Mucosa of stomach (tissue), 1 donor: ENCODE data around the gene TAS2R38.

Experiments
- H3K27me3 ChIP-seq: one replicate; pipeline ENCODE4 v1.7.0; 2013; ENCODE audit warnings: mild to moderate bottlenecking, low read length; ENCODE audit not compliant: control insufficient read depth, insufficient read depth
- H3K36me3 ChIP-seq: one replicate; pipeline ENCODE4 v1.7.0; 2013; ENCODE audit warnings: low read length; ENCODE audit not compliant: control insufficient read depth, insufficient read depth
- H3K4me1 ChIP-seq: one replicate; pipeline ENCODE4 v1.7.0; 2013; ENCODE audit warnings: mild to moderate bottlenecking, low read length; ENCODE audit not compliant: control insufficient read depth, insufficient read depth
- H3K4me3 ChIP-seq: one replicate; pipeline ENCODE4 v1.7.0; 2013; ENCODE audit warnings: low read length
- H3K9ac ChIP-seq: one replicate; pipeline ENCODE4 v1.7.0; 2013; ENCODE audit warnings: mild to moderate bottlenecking, low read length, moderate library complexity
- H3K9me3 ChIP-seq: one replicate; pipeline ENCODE4 v1.7.0; 2013; ENCODE audit warnings: mild to moderate bottlenecking, low read length, moderate library complexity; ENCODE audit not compliant: control insufficient read depth
- donor health status: Pancreatic carcinoma.

The TAS2R38 gene

GRCh38 chr7:141960687-141961422 lies 12.7 kb downstream of the TAS2R38 start:
- Histone ChIP-seq H3K27me3 (no peaks in the 10 kb centered on the region), H3K4me3 (no peak overlapping the region), H3K36me3 (no peaks in the 10 kb centered on the region), H3K9ac (no peak overlapping the region), H3K4me1 (no peaks in the 10 kb centered on the region), H3K9me3 (no peaks in the 10 kb centered on the region)

DNA sequence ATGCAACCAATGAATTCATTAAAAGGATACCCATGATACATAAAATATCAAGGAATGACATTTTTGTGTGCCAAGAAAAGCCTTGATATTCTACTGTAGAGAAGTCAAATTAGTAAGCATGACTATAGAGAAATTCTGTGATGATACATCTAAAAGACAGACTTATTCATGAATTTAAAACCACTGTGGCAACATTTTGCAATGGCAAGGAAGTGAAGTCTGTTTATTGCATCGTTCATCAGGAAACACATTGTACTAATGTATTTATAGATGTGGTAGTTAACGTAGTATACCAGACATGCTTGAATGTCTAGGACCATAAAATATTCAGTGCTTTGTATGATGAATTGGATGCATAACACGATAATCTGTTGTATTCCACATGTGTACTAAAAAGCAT lies 17.5 kb downstream of the TAS2R38 start:
- no peaks in the 10 kb centered on the region for H3K27me3 ChIP-seq
- H3K9ac ChIP-seq: no peak overlapping the region
- H3K4me1 ChIP-seq: no peaks in the 10 kb centered on the region
- no peak overlapping the region for H3K4me3 ChIP-seq
- H3K36me3 ChIP-seq: no peaks in the 10 kb centered on the region
- no peaks in the 10 kb centered on the region for H3K9me3 ChIP-seq

DNA sequence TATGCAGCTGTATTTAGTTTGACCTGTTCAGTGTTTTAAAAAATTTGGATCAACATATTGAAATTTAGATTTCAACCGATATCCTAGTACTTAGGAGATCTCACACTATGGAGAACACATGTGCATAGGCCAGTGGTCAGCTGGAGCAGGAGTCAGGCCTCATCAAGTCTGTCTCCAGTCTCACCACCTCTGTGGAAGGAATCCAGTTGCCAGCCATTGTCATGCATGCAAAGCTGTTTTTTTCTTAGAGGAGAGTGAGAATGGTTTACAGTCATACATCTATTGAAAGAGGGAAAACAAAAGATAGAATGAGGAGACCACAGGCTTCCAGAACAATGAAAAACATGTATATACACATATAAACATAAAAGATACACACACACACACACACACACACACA lies 19.2 kb downstream of the TAS2R38 start:
- Histone ChIP-seq H3K9ac (no peak overlapping the region), H3K4me3 (no peak overlapping the region), H3K9me3 (no peaks in the 10 kb centered on the region), H3K27me3 (no peaks in the 10 kb centered on the region), H3K36me3 (no peaks in the 10 kb centered on the region), H3K4me1 (no peaks in the 10 kb centered on the region)

DNA sequence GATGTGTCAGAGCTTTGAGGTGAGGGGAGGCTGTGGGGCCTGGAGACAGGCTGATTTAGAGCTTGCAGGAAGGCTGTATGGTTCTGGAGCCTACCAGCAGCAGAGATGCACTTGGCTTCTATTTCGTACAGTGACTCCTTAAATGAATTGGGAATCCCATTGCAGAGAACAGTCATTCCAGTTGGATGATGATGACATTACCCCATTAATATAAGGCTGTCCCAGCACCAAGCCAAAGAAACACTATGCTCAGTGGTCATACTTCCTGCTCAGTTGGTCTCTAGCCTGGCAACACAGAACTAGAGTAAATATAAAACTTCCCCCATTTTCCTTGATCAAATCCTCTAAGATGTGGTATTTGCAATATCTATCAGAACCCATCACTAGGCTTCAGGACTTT lies 21.1 kb downstream of the TAS2R38 start:
- Histone ChIP-seq H3K4me3 (no peak overlapping the region), H3K27me3 (no peaks in the 10 kb centered on the region), H3K9me3 (no peaks in the 10 kb centered on the region), H3K4me1 (no peaks in the 10 kb centered on the region), H3K36me3 (no peaks in the 10 kb centered on the region), H3K9ac (no peak overlapping the region)

DNA sequence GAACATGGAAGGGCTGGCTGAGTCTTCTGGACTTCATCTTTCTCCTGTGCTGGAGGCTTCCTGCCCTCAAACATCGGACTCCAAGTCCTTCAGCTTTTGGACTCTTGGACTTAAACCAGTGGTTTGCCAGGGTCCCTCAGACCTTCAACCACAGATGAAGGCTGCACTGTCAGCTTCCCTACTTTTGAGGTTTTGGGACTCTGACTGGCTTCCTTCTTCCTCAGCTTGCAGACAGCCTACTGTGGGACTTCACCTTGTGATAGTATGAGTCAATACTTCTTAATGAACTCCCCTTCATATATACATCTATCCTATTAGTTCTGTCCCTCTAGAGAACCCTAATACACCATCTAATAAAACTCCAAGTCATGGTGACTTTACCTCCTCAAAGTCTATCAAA lies 22.8 kb downstream of the TAS2R38 start:
- H3K36me3 ChIP-seq: no peaks in the 10 kb centered on the region
- no peaks in the 10 kb centered on the region for H3K9me3 ChIP-seq
- no peak overlapping the region for H3K9ac ChIP-seq
- no peak overlapping the region for H3K4me3 ChIP-seq
- H3K27me3 ChIP-seq: no peaks in the 10 kb centered on the region
- H3K4me1 ChIP-seq: no peaks in the 10 kb centered on the region

GRCh38 chr7:141949911-141950310 lies 23.7 kb downstream of the TAS2R38 start:
- no peak overlapping the region for H3K4me3 ChIP-seq
- no peaks in the 10 kb centered on the region for H3K36me3 ChIP-seq
- H3K9ac ChIP-seq: no peak overlapping the region
- no peaks in the 10 kb centered on the region for H3K27me3 ChIP-seq
- no peaks in the 10 kb centered on the region for H3K9me3 ChIP-seq
- H3K4me1 ChIP-seq: no peaks in the 10 kb centered on the region

DNA sequence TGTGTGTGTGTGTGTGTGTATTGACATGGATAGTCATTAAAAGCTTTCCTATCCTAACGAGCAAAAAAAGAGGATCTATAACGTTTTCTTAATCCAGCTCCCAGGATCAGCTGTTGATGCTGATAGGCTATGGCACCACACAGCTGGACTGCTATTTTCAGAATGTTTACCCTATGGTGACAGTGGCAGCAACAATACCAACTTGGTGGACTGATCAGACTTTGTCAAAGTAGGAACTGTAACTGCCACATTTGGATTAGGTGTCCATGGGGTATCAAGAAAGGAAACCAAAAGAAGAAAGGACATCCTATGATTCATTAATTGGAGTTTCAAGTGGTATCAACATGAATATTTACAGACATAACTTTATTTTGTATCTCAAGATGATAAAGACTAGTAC lies 24.1 kb downstream of the TAS2R38 start:
- no peaks in the 10 kb centered on the region for H3K9me3 ChIP-seq
- H3K9ac ChIP-seq: no peak overlapping the region
- no peak overlapping the region for H3K4me3 ChIP-seq
- no peaks in the 10 kb centered on the region for H3K4me1 ChIP-seq
- H3K36me3 ChIP-seq: no peaks in the 10 kb centered on the region
- H3K27me3 ChIP-seq: no peaks in the 10 kb centered on the region

- Histone ChIP-seq H3K27me3 (no peaks in the 10 kb centered on the region), H3K9ac (no peak overlapping the region), H3K4me1 (no peaks in the 10 kb centered on the region), H3K36me3 (no peaks in the 10 kb centered on the region), H3K4me3 (no peak overlapping the region), H3K9me3 (no peaks in the 10 kb centered on the region)
These were observed 24.6 kb downstream of the TAS2R38 start for GRCh38 chr7:141949021-141949420.

GRCh38 chr7:141946796-141947195 lies 26.8 kb downstream of the TAS2R38 start, which contains the start of gene CLEC5A:
CLEC5A (minus strand) TSS chr7:141946974; CDS start chr7:141946292, 682 bp downstream.
- Histone ChIP-seq H3K4me3 (no peak within 1 kb of the TSS), H3K9ac (no peak within 1 kb of the TSS), H3K9me3 (no peaks in the 10 kb centered on the region), H3K4me1 (no peaks in the 10 kb centered on the region), H3K27me3 (no peaks in the 10 kb centered on the region), H3K36me3 (no peaks in the 10 kb centered on the region)

GRCh38 chr7:141945356-141945755 lies 28.2 kb downstream of the TAS2R38 start:
- no peaks in the 10 kb centered on the region for H3K27me3 ChIP-seq
- H3K36me3 ChIP-seq: no peaks in the 10 kb centered on the region
- no peaks in the 10 kb centered on the region for H3K4me1 ChIP-seq
- no peak overlapping the region for H3K4me3 ChIP-seq
- no peak overlapping the region for H3K9ac ChIP-seq
- no peaks in the 10 kb centered on the region for H3K9me3 ChIP-seq

DNA sequence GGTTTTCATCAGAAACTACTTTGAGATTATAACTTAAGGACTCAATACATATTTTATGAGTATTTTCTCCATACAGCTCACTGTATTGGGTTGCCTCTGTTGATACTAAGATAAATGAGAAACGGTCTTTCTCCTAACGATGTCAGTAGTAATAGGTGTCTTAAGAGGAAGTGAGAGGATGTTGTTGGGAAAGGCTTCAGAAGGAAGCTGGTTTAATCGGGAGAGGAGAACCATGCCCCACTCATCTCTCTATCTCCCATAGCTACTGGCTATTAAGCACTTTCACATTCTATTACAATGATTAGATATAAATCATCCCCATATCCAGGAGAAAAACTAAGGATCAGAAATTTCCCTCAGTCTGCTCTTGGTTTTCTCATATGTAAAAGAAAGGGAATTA lies 28.8 kb downstream of the TAS2R38 start:
- Histone ChIP-seq H3K4me3 (no peak overlapping the region), H3K9ac (no peak overlapping the region)

GRCh38 chr7:141943846-141944245 lies 29.7 kb downstream of the TAS2R38 start:
- Histone ChIP-seq H3K27me3 (no peaks in the 10 kb centered on the region), H3K9me3 (no peaks in the 10 kb centered on the region), H3K4me3 (no peak overlapping the region), H3K36me3 (no peaks in the 10 kb centered on the region), H3K9ac (no peak overlapping the region), H3K4me1 (no peaks in the 10 kb centered on the region)

More for the DNA sequence above, 28.8 kb downstream of the TAS2R38 start:
- H3K9me3 ChIP-seq: no peaks in the 10 kb centered on the region
- H3K4me1 ChIP-seq: no peaks in the 10 kb centered on the region
- no peaks in the 10 kb centered on the region for H3K27me3 ChIP-seq
- no peaks in the 10 kb centered on the region for H3K36me3 ChIP-seq

DNA sequence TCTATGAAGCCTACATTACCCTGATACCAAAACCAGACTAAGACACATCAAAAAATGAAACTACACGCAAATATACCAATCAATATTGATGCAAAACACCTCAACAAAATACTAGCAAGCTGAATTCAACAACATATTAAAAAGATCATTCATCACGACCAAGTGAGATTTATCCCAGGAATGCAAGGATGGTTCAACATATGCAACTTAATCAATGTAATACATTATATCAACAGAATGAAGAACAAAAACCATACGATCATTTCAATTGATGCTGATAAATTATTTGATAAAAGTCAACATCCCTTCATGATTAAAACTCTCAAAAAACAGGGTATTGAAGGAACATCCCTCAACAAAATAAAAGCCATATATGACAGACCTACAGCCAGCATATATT lies 32.5 kb downstream of the TAS2R38 start:
- Histone ChIP-seq H3K4me1 (no peaks in the 10 kb centered on the region), H3K36me3 (no peaks in the 10 kb centered on the region), H3K27me3 (no peaks in the 10 kb centered on the region), H3K9ac (no peak overlapping the region), H3K4me3 (no peak overlapping the region), H3K9me3 (no peaks in the 10 kb centered on the region)
